IMR-90 (cell line): ENCODE data around the gene TRIM36. TPM values are rescaled to one million over a fixed set of nuclear protein-coding genes. Genes with fewer than 3 reads are reported as not detected.
A peak's percentile ranks its signal among the peaks of the same experiment; 100 is the strongest.

Source experiments
- ATAC-seq: fragments of 200-7000 bp; cut with Tn5 transposase; 2 replicates; pipeline ENCODE4 v1.9.1; 2020; ENCODE audit warnings: low read depth, mild to moderate bottlenecking, moderate library complexity
- BruUV-seq: library from RNA; stranded (reverse); fragments of 400-500 nt; replicated peaks from 2 replicates; lab custom pipeline; 2021; lab: Mats Ljungman, UMichigan
- CTCF ChIA-PET: fragments of 300-600 bp; formaldehyde crosslinking; extraction: SDS; loops from one replicate; lab custom pipeline; 2021; ENCODE audit warnings: antibody characterized with exemption; lab: Yijun Ruan, JAX
- POLR2A ChIA-PET: fragments of 300-600 bp; sonication (Branson Sonifier 250); formaldehyde crosslinking; loops from one replicate; lab custom pipeline; 2022; ENCODE audit warnings: antibody characterized with exemption; ENCODE audit not compliant: unreplicated experiment; lab: Charles Lee
- DNase-seq: peaks from one replicate; pipeline ENCODE4 v3.0.0; 2013
- H2AFZ ChIP-seq: replicated peaks from 2 replicates; pipeline ENCODE3; 2013; ENCODE audit warnings: low read length, mild to moderate bottlenecking; ENCODE audit not compliant: poor library complexity
- H2AK5ac ChIP-seq: 2 replicates; pipeline ENCODE4 v1.6.1; 2013; ENCODE audit warnings: low read depth, low read length, inconsistent platforms
- H2AK9ac ChIP-seq: replicated peaks from 2 replicates; pipeline ENCODE3; 2013; ENCODE audit warnings: mild to moderate bottlenecking, low read depth, low read length, moderate library complexity; ENCODE audit not compliant: poor library complexity
- H2BK120ac ChIP-seq: 2 replicates; pipeline ENCODE4 v1.6.1; 2013; ENCODE audit warnings: low read depth, low read length, inconsistent platforms
- H2BK15ac ChIP-seq: 3 replicates; pipeline ENCODE4 v1.6.1; 2013; ENCODE audit warnings: low read depth, low read length, inconsistent platforms
- H2BK20ac ChIP-seq: 2 replicates; pipeline ENCODE4 v1.6.1; 2013; ENCODE audit warnings: low read depth, mild to moderate bottlenecking, inconsistent platforms, low read length, moderate library complexity
- H2BK5ac ChIP-seq: 2 replicates; pipeline ENCODE4 v1.6.1; 2013; ENCODE audit warnings: mild to moderate bottlenecking, low read depth, low read length, inconsistent platforms; ENCODE audit not compliant: poor library complexity, severe bottlenecking
- H3K14ac ChIP-seq: replicated peaks from 2 replicates; pipeline ENCODE4 v1.6.1; 2013; ENCODE audit warnings: low read depth, low read length, inconsistent platforms
- H3K18ac ChIP-seq: 2 replicates; pipeline ENCODE4 v1.6.1; 2013; ENCODE audit warnings: low read depth, low read length, control low read depth
- H3K23ac ChIP-seq: 2 replicates; pipeline ENCODE4 v1.6.1; 2013; ENCODE audit warnings: low read depth, low read length, inconsistent platforms
- H3K27ac ChIP-seq: 2 replicates; pipeline ENCODE4 v1.5.1; 2013; ENCODE audit warnings: mild to moderate bottlenecking, control low read depth, low read length; ENCODE audit not compliant: insufficient read depth
- H3K27me3 ChIP-seq: 2 replicates; pipeline ENCODE4 v1.6.1; 2013; ENCODE audit warnings: low read length; ENCODE audit not compliant: control insufficient read depth, insufficient read depth
- H3K36me3 ChIP-seq: 2 replicates; pipeline ENCODE4 v1.6.1; 2013; ENCODE audit warnings: low read length, mixed read lengths; ENCODE audit not compliant: control insufficient read depth, insufficient read depth
- H3K4ac ChIP-seq: 2 replicates; pipeline ENCODE4 v1.6.1; 2013; ENCODE audit warnings: low read depth, low read length, inconsistent platforms
- H3K4me1 ChIP-seq: 2 replicates; pipeline ENCODE4 v1.6.1; 2013; ENCODE audit warnings: low read length, mixed read lengths; ENCODE audit not compliant: control insufficient read depth, insufficient read depth
- H3K4me2 ChIP-seq: 2 replicates; pipeline ENCODE4 v1.6.1; 2013; ENCODE audit warnings: low read depth, mild to moderate bottlenecking, control low read depth, low read length, moderate library complexity
- H3K4me3 ChIP-seq: 2 replicates; pipeline ENCODE4 v1.5.1; 2013; ENCODE audit warnings: low read depth, mild to moderate bottlenecking, control low read depth, low read length, moderate library complexity; ENCODE audit not compliant: insufficient read depth
- H3K56ac ChIP-seq: 2 replicates; pipeline ENCODE4 v1.6.1; 2013; ENCODE audit warnings: low read length, inconsistent platforms; ENCODE audit not compliant: insufficient read depth; ENCODE audit errors: extremely low read depth
- H3K79me1 ChIP-seq, 2 experiments: 2 replicates each; pipeline ENCODE4 v1.6.1; 2013; ENCODE audit warnings: low read length in 2 of 2, inconsistent platforms in 1 of 2, low read depth in 1 of 2
- H3K9ac ChIP-seq: 2 replicates; pipeline ENCODE4 v1.6.1; 2013; ENCODE audit warnings: low read depth, low read length, control low read depth
- H3K9me1 ChIP-seq: 2 replicates; pipeline ENCODE4 v1.6.1; 2013; ENCODE audit warnings: low read length, inconsistent platforms; ENCODE audit not compliant: insufficient read depth
- H3K9me3 ChIP-seq: 2 replicates; pipeline ENCODE4 v1.6.1; 2013; ENCODE audit warnings: low read length; ENCODE audit not compliant: control insufficient read depth, insufficient read depth
- H4K20me1 ChIP-seq: 2 replicates; pipeline ENCODE4 v1.6.1; 2013; ENCODE audit warnings: low read length, inconsistent platforms; ENCODE audit not compliant: insufficient read depth
- H4K5ac ChIP-seq: 2 replicates; pipeline ENCODE4 v1.6.1; 2013; ENCODE audit warnings: mild to moderate bottlenecking, low read depth, low read length, control low read depth
- H4K8ac ChIP-seq, 2 experiments: 2 replicates each; pipeline ENCODE4 v1.6.1; 2013; ENCODE audit warnings: low read depth in 2 of 2, low read length in 2 of 2, control low read depth in 1 of 2, inconsistent platforms in 1 of 2
- H4K91ac ChIP-seq: 2 replicates; pipeline ENCODE4 v1.6.1; 2013; ENCODE audit warnings: low read depth, low read length, inconsistent platforms; ENCODE audit not compliant: insufficient read depth
- CHD1 ChIP-seq: IDR thresholded peaks from 2 replicates; pipeline ENCODE4 v1.6.1; 2012; ENCODE audit warnings: low read depth, low read length, improper control_type of control experiment
- FOS ChIP-seq: fragments of 150-350 bp; IDR thresholded peaks from 2 replicates; pipeline ENCODE4 v1.6.1; 2016; ENCODE audit warnings: low read depth, low read length
- MAFK ChIP-seq: IDR thresholded peaks from 2 replicates; pipeline ENCODE4 v1.6.1; 2012; ENCODE audit warnings: low read depth, low read length, improper control_type of control experiment
- NFE2L2 ChIP-seq: fragments of 150-350 bp; IDR thresholded peaks from 2 replicates; pipeline ENCODE4 v1.6.1; 2016; ENCODE audit warnings: low read depth, mild to moderate bottlenecking, low read length
- RAD21 ChIP-seq: IDR thresholded peaks from 2 replicates; pipeline ENCODE4 v1.6.1; 2012; ENCODE audit warnings: low read length, improper control_type of control experiment
- RCOR1 ChIP-seq: IDR thresholded peaks from 2 replicates; pipeline ENCODE4 v1.6.1; 2012; ENCODE audit warnings: mild to moderate bottlenecking, low read length, improper control_type of control experiment; ENCODE audit not compliant: insufficient replicate concordance
- SMC3 ChIP-seq: fragments of 150-350 bp; IDR thresholded peaks from 2 replicates; pipeline ENCODE4 v1.6.1; 2016; ENCODE audit warnings: low read depth, mild to moderate bottlenecking, antibody characterized with exemption, low read length, moderate library complexity
- WGBS, 2 experiments: methylation state at CpG; one replicate each; pipeline versions ENCODE4 v1.1.5 to v1.1.7; 2013; ENCODE audit warnings: missing lambda C conversion rate in 2 of 2; ENCODE audit not compliant: insufficient read length in 1 of 2; ENCODE audit errors: extremely low coverage in 2 of 2; 5-methylcytosine and 5-hydroxymethylcytosine counted together
- dilution Hi-C: fragments of 300-500 bp; cut with HindIII; formaldehyde crosslinking; loops from one replicate; pipeline ENCODE4 v1.14.3; 2018; ENCODE audit warnings: low sequenced_read_pairs; ENCODE audit not compliant: unreplicated experiment
- in situ Hi-C: fragments of 300-500 bp; cut with MboI; formaldehyde crosslinking; loops from 3 replicates; pipeline ENCODE4 v1.14.3; 2019; ENCODE audit warnings: low sequenced_read_pairs, inconsistent platforms, mixed read lengths
- intact Hi-C: fragments of 100-400 bp; cut with micrococcal nuclease; formaldehyde crosslinking; loops from 2 replicates; pipeline ENCODE4 v1.10.0; 2022
- polyA plus RNA-seq, 3 experiments: library from polyadenylated mRNA; depleted of rRNA; stranded (reverse); fragments of >200 nt; gene quantifications; 2 replicates each; pipeline ENCODE4 v1.2.3, GENCODE V29; 2012; ENCODE audit warnings: low replicate concordance in 1 of 3
- total RNA-seq: library from RNA; depleted of rRNA; stranded (reverse); fragments of >200 nt; gene quantifications from 2 replicates; pipeline ENCODE4 v1.2.3, GENCODE V29; 2012
- TF ChIP-seq, protein P1 (sequence below): fragments of 150-350 bp; IDR thresholded peaks from 2 replicates; pipeline ENCODE4 v1.6.1; 2016; ENCODE audit warnings: low read depth, mild to moderate bottlenecking, low read length, moderate library complexity, borderline replicate concordance
- TF ChIP-seq, protein P2 (sequence below): conservative IDR thresholded peaks from 2 replicates; pipeline ENCODE4 v1.5.1; 2012; ENCODE audit warnings: mild to moderate bottlenecking, low read depth, low read length, improper control_type of control experiment
- TF ChIP-seq, protein P3 (sequence below): fragments of 150-350 bp; IDR thresholded peaks from 2 replicates; pipeline ENCODE4 v1.6.1; 2017; ENCODE audit warnings: mild to moderate bottlenecking, antibody characterized with exemption, low read length, low read depth

Gene TRIM36
- total and polyA plus RNA-seq, 2 of the 4 experiments (the other 2 are of a cell fraction), result 0.10 to 0.18 TPM

DNA sequence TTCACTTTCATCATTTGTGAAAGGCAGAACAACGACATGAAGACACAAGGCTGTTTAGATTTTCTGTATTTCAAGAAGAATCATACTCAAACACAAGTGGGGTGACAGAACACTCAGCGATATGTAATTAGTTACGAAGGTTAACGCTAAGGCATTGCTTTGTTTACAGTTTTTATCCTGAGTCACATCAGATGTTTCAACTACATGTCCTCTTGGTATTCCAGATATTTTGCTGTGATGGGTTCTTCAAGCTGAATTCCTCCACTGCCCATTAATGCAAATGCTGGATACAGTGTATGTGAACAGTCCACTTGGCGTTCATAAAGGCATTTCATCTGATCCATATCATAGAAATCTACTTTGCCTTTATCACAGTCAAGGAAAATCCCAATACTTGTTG is 43.4 kb downstream of the TRIM36 start:
- Histone ChIP-seq H4K20me1 (no peaks in the 10 kb centered on the region), H3K9me1 (no peaks in the 10 kb centered on the region), H2BK15ac (no peak overlapping the region), H4K8ac (no peak overlapping the region), H3K9ac (no peak overlapping the region), H2AK5ac (no peak overlapping the region), H3K27me3 (no peaks in the 10 kb centered on the region), H3K23ac (no peak overlapping the region), H3K36me3 (no peaks in the 10 kb centered on the region), H3K14ac (no peak overlapping the region), H2BK20ac (no peak overlapping the region), H2AFZ (no peak overlapping the region), H3K79me1 (no peaks in the 10 kb centered on the region), H2BK120ac (no peak overlapping the region), H3K27ac (no peak overlapping the region), H3K4me2 (peak overlapping the region; percentile 17; the same call in 1 of the 2 replicates), H2BK5ac (no peak overlapping the region), H4K5ac (no peak overlapping the region), H3K56ac (no peak overlapping the region), H3K9me3 (no peaks in the 10 kb centered on the region), H2AK9ac (no peak overlapping the region), H3K4me3 (no peak overlapping the region), H4K91ac (no peak overlapping the region), H3K4ac (no peak overlapping the region), H3K4me1 (no peaks in the 10 kb centered on the region), H3K18ac (no peak overlapping the region)
- dilution Hi-C loops (no loop called here), intact Hi-C loops (no loop called here), in situ Hi-C loops (no loop called here)
- TF ChIP-seq, protein P1, sequence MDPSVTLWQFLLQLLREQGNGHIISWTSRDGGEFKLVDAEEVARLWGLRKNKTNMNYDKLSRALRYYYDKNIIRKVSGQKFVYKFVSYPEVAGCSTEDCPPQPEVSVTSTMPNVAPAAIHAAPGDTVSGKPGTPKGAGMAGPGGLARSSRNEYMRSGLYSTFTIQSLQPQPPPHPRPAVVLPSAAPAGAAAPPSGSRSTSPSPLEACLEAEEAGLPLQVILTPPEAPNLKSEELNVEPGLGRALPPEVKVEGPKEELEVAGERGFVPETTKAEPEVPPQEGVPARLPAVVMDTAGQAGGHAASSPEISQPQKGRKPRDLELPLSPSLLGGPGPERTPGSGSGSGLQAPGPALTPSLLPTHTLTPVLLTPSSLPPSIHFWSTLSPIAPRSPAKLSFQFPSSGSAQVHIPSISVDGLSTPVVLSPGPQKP, result no peak
- TF ChIP-seq NFE2L2 (no peak), MAFK (no peak), SMC3 (no peak), RCOR1 (no peak), CHD1 (no peak), FOS (no peak), RAD21 (no peak)
- TF ChIP-seq, protein P2, sequence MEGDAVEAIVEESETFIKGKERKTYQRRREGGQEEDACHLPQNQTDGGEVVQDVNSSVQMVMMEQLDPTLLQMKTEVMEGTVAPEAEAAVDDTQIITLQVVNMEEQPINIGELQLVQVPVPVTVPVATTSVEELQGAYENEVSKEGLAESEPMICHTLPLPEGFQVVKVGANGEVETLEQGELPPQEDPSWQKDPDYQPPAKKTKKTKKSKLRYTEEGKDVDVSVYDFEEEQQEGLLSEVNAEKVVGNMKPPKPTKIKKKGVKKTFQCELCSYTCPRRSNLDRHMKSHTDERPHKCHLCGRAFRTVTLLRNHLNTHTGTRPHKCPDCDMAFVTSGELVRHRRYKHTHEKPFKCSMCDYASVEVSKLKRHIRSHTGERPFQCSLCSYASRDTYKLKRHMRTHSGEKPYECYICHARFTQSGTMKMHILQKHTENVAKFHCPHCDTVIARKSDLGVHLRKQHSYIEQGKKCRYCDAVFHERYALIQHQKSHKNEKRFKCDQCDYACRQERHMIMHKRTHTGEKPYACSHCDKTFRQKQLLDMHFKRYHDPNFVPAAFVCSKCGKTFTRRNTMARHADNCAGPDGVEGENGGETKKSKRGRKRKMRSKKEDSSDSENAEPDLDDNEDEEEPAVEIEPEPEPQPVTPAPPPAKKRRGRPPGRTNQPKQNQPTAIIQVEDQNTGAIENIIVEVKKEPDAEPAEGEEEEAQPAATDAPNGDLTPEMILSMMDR, result no peak
- TF ChIP-seq, protein P3, sequence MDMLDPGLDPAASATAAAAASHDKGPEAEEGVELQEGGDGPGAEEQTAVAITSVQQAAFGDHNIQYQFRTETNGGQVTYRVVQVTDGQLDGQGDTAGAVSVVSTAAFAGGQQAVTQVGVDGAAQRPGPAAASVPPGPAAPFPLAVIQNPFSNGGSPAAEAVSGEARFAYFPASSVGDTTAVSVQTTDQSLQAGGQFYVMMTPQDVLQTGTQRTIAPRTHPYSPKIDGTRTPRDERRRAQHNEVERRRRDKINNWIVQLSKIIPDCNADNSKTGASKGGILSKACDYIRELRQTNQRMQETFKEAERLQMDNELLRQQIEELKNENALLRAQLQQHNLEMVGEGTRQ, result no peak
- no TSS peak for BruUV-seq
- ATAC-seq, result peak; percentile 87
- peak; percentile 22 for DNase-seq
- POLR2A ChIA-PET, result no interaction called here
- CTCF ChIA-PET, result no interaction called here
- no CpG with 5 or more reads among the region's 5 CpGs for WGBS, 2 experiments
